A673 (cell line): ENCODE data around the gene KLK5. TPM values are rescaled to one million over a fixed set of nuclear protein-coding genes. Genes with fewer than 3 reads are reported as not detected.

Source experiments
- BruUV-seq: library from RNA; stranded (reverse); fragments of 400-500 nt; replicated peaks from 2 replicates; lab custom pipeline; 2021; lab: Mats Ljungman, UMichigan
- CTCF ChIA-PET: fragments of 300-600 bp; sonication (Branson Sonifier 250); formaldehyde crosslinking; loops from one replicate; lab custom pipeline; 2022; ENCODE audit warnings: antibody characterized with exemption; lab: Charles Lee
- POLR2A ChIA-PET: fragments of 300-600 bp; sonication (Branson Sonifier 250); formaldehyde crosslinking; loops from one replicate; lab custom pipeline; 2022; ENCODE audit warnings: antibody characterized with exemption; ENCODE audit not compliant: low non-redundant PET; lab: Charles Lee
- DNase-seq: peaks from one replicate; pipeline ENCODE4 v3.0.0-alpha.2; 2015; ENCODE audit warnings: low spot score
- H3K27ac ChIP-seq: fragments of 200-600 bp; sonication (generic); 2 replicates; pipeline ENCODE4 v1.5.1; 2016; ENCODE audit warnings: mixed run types, low read depth, mild to moderate bottlenecking, mixed read lengths, antibody characterized with exemption, low read length; ENCODE audit not compliant: poor library complexity, severe bottlenecking
- H3K27me3 ChIP-seq: fragments of 200-600 bp; sonication (generic); replicated peaks from 2 replicates; pipeline ENCODE4 v1.6.1; 2017; ENCODE audit warnings: mixed run types, low read depth, mild to moderate bottlenecking, mixed read lengths, antibody characterized with exemption, low read length; ENCODE audit not compliant: insufficient read depth, poor library complexity
- H3K36me3 ChIP-seq: fragments of 200-600 bp; sonication (generic); 2 replicates; pipeline ENCODE4 v1.6.1; 2016; ENCODE audit warnings: mixed run types, mild to moderate bottlenecking, mixed read lengths, antibody characterized with exemption, low read length; ENCODE audit not compliant: insufficient read depth, poor library complexity, severe bottlenecking
- H3K4me1 ChIP-seq: fragments of 200-600 bp; sonication (generic); 2 replicates; pipeline ENCODE4 v1.6.1; 2017; ENCODE audit warnings: mixed run types, mild to moderate bottlenecking, mixed read lengths, antibody characterized with exemption, low read length; ENCODE audit not compliant: insufficient read depth, poor library complexity, severe bottlenecking
- H3K4me3 ChIP-seq: fragments of 200-600 bp; sonication (generic); 2 replicates; pipeline ENCODE4 v1.5.1; 2016; ENCODE audit warnings: low read depth, mixed run types, mild to moderate bottlenecking, mixed read lengths, low read length; ENCODE audit not compliant: poor library complexity, severe bottlenecking
- H3K9me3 ChIP-seq: fragments of 200-600 bp; sonication (generic); 2 replicates; pipeline ENCODE4 v1.6.1; 2016; ENCODE audit warnings: mixed run types, low read depth, mild to moderate bottlenecking, mixed read lengths, antibody characterized with exemption, low read length; ENCODE audit not compliant: poor library complexity, severe bottlenecking
- EZH2 ChIP-seq: fragments of 200-600 bp; sonication (generic); IDR thresholded peaks from 2 replicates; pipeline ENCODE4 v1.6.1; 2017; ENCODE audit warnings: borderline replicate concordance, low read depth, mild to moderate bottlenecking, mixed read lengths, antibody characterized with exemption, low read length; ENCODE audit not compliant: poor library complexity, severe bottlenecking
- intact Hi-C: fragments of 100-400 bp; cut with micrococcal nuclease; formaldehyde crosslinking; loops from one replicate; pipeline ENCODE4 v1.10.0; 2022; ENCODE audit not compliant: unreplicated experiment
- total RNA-seq: library from RNA; stranded (reverse); gene quantifications from 2 replicates; pipeline ENCODE4 v1.2.3, GENCODE V29; 2021
- TF ChIP-seq, protein P1 (sequence below): fragments of 300-800, 200-600 bp; sonication (generic); conservative IDR thresholded peaks from 2 replicates; pipeline ENCODE4 v1.5.1; 2017; ENCODE audit warnings: low read depth, mild to moderate bottlenecking, antibody characterized with exemption, low read length, moderate library complexity, mixed read lengths

The KLK5 gene
- total RNA-seq, 1 experiment from 2014 or later: not detected

DNA sequence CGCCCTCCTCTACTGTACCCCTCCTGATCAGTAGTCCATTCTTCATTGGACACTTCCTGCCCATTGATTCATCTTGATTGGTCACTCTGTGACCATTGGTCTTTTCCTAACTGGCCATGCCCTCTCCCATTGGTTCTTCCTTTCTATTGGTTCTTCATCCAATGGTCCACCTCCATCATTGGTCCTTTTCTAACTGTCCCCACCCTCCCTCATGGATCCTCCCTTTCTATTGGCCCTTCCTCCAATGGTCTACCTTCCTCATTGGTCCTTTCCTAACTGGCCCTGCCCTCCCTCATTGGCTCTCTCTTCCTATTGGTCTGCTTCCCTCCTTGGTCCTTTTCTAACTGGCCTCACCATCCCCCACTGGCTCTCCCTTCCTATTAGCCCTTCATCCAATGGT, 9.4 kb upstream of the KLK5 start:
- Histone ChIP-seq H3K9me3 (no peaks in the 10 kb centered on the region), H3K27ac (no peak overlapping the region), H3K27me3 (peaks cover 35% of the 10 kb centered on the region), H3K4me1 (no peaks in the 10 kb centered on the region), H3K4me3 (no peak overlapping the region), H3K36me3 (no peaks in the 10 kb centered on the region)
- ChIA-PET CTCF (no interaction called here), POLR2A (no interaction called here)
- no TSS peak for BruUV-seq
- intact Hi-C loops: no loop called here
- DNase-seq: no peak
- TF ChIP-seq, protein P1, sequence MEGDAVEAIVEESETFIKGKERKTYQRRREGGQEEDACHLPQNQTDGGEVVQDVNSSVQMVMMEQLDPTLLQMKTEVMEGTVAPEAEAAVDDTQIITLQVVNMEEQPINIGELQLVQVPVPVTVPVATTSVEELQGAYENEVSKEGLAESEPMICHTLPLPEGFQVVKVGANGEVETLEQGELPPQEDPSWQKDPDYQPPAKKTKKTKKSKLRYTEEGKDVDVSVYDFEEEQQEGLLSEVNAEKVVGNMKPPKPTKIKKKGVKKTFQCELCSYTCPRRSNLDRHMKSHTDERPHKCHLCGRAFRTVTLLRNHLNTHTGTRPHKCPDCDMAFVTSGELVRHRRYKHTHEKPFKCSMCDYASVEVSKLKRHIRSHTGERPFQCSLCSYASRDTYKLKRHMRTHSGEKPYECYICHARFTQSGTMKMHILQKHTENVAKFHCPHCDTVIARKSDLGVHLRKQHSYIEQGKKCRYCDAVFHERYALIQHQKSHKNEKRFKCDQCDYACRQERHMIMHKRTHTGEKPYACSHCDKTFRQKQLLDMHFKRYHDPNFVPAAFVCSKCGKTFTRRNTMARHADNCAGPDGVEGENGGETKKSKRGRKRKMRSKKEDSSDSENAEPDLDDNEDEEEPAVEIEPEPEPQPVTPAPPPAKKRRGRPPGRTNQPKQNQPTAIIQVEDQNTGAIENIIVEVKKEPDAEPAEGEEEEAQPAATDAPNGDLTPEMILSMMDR: no peak
- TF ChIP-seq EZH2: no peak

DNA sequence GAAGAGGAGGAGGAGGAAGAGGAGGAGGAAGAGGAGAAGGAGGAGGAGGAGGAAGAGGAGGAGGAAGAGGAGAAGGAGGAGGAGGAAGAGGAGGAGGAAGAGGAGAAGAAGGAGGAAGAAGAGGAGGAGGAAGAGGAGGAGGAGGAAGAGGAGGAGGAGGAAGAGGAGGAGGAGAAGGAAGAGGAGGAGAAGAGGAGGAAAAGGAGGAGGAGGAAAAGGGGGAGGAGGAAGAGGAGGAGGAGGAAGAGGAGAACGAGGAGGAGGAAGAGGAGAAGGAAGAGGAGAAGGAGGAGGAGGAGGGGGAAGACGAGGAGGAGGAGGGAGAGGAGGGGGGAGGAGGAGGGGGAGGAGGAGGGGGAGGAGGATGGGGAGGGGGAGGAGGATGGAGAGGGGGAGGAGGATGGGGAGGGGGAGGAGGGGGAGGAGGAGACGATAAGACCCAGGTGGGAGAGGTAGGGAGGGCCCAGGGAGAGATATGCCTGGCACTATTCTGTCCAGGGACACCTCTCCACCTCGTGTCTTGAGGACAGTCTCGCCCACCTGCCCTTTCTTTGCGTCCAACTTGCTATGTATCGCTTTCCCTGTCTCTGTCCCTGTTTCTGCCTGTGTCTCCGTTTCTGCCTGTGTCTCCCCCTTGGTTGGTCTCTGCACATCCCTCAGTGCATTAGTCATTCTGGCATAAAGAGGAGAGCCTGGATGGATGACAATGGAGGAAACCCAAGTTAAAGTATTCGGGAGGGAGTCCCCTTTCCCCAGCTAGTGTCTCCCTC, 7.1 kb upstream of the KLK5 start:
- TF ChIP-seq EZH2: no peak
- TF ChIP-seq, protein P1: no peak
- Histone ChIP-seq H3K27me3 (peaks cover 22% of the 10 kb centered on the region), H3K4me1 (no peaks in the 10 kb centered on the region), H3K27ac (no peak overlapping the region), H3K4me3 (no peak overlapping the region), H3K36me3 (no peaks in the 10 kb centered on the region), H3K9me3 (no peaks in the 10 kb centered on the region)
- ChIA-PET CTCF (no interaction called here), POLR2A (no interaction called here)
- peak; percentile 40 for DNase-seq
- intact Hi-C loops: no loop called here
- BruUV-seq: no TSS peak

DNA sequence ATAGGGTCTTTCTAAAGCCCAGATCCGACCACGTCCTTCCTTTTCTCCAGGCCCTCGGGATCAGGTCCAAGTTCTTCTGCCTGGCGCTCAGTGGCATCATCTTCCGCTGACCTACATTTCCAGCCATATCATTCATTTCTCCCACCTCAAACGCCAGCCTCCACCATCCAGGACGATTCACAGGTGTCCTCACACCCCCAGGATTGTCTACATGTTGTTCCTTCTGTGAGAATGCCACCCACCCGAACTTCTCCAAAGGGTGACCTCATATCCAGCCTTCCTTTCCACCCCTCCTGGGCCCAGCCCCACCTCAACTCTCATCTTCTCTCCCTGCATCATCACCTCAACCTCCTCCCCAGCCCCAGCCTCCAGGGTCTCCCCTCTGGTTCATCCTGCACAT, 4.7 kb upstream of the KLK5 start:
- H3K4me1 ChIP-seq: no peaks in the 10 kb centered on the region
- no peak overlapping the region for H3K4me3 ChIP-seq
- no peaks in the 10 kb centered on the region for H3K9me3 ChIP-seq
- intact Hi-C loops: no loop called here
- H3K27ac ChIP-seq: no peak overlapping the region
- ChIA-PET CTCF (no interaction called here), POLR2A (no interaction called here)
- no peak for DNase-seq
- BruUV-seq: no TSS peak
- H3K27me3 ChIP-seq: peaks cover 10% of the 10 kb centered on the region
- no peak for TF ChIP-seq EZH2
- TF ChIP-seq, protein P1: no peak
- H3K36me3 ChIP-seq: no peaks in the 10 kb centered on the region
